ENCODE results near the gene SOX18. TPM values are rescaled to one million over a fixed set of nuclear protein-coding genes. Genes with fewer than 3 reads are reported as not detected.

Gene SOX18
- total and polyA plus RNA-seq, 2 of the 4 experiments (the other 2 are of a cell fraction), result not detected

DNA sequence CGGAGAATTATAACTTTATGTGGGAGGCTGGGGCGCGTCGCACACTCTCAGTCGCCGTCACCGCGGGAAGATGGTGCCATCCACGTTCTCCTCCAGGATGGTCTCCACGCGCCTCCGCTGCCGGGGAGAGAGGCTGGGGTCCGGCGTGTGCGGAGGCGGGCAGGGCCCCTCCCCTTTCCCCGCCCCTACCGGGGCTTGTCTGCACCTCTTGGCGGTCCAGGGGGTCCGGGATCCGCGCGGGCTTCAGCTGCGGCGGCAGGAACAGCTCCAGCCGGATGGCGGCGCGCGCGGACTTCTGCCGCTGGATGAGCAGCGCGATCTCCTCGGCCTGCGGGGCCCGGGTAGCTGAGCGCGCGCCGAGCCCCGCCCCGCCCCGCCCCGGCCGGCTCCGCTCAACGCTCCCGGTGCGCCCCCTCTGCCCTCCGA lies 34.0 kb upstream of the SOX18 start:
- Histone ChIP-seq H3K4ac (ENCODE audit: low read depth, low read length) (no peak overlapping the region), H4K91ac (ENCODE audit: insufficient read depth, low read depth, low read length) (no peak overlapping the region), H2BK15ac (ENCODE audit: low read depth, low read length) (no peak overlapping the region), H3K4me3 (ENCODE audit: insufficient read depth, low read depth, low read length) (peak overlapping the region; percentile 63), H2AFZ (replicated peaks; ENCODE audit: low read length, poor library complexity) (peak overlapping the region; percentile 95), H2AK9ac (replicated peaks; ENCODE audit: low read depth, low read length, poor library complexity) (no peak overlapping the region), H3K14ac (replicated peaks; ENCODE audit: low read depth, low read length) (no peak overlapping the region), H3K9me1 (ENCODE audit: insufficient read depth, low read length) (no peaks in the 10 kb centered on the region), H3K4me2 (ENCODE audit: low read depth, low read length) (peak overlapping the region; percentile 81), H4K8ac (ENCODE audit: low read depth in 2 of 2, low read length in 2 of 2) (no peak overlapping the region), H3K56ac (ENCODE audit: extremely low read depth, insufficient read depth, low read length) (no peak overlapping the region), H3K9ac (ENCODE audit: low read depth, low read length) (no peak overlapping the region), H2AK5ac (ENCODE audit: low read depth, low read length) (no peak overlapping the region), H2BK5ac (ENCODE audit: low read depth, low read length, poor library complexity, severe bottlenecking) (no peak overlapping the region), H3K9me3 (ENCODE audit: control insufficient read depth, insufficient read depth, low read length) (peaks cover 8% of the 10 kb centered on the region; the same call in 1 of the 2 replicates), H3K36me3 (ENCODE audit: control insufficient read depth, insufficient read depth, low read length) (no peaks in the 10 kb centered on the region), H2BK120ac (ENCODE audit: low read depth, low read length) (no peak overlapping the region), H4K20me1 (ENCODE audit: insufficient read depth, low read length) (peaks cover 15% of the 10 kb centered on the region), H3K27ac (ENCODE audit: insufficient read depth, low read length) (no peak overlapping the region), H3K79me1 (ENCODE audit: low read depth in 1 of 2, low read length in 2 of 2) (peaks cover 3 to 7% of the 10 kb centered on the region in 2 experiments; a peak in 3 of 4 replicates), H3K18ac (ENCODE audit: low read depth, low read length) (no peak overlapping the region), H2BK20ac (ENCODE audit: low read depth, low read length) (no peak overlapping the region), H3K23ac (ENCODE audit: low read depth, low read length) (no peak overlapping the region), H3K27me3 (ENCODE audit: control insufficient read depth, insufficient read depth, low read length) (peaks cover 50% of the 10 kb centered on the region), H4K5ac (ENCODE audit: low read depth, low read length) (no peak overlapping the region), H3K4me1 (ENCODE audit: control insufficient read depth, insufficient read depth, low read length) (peaks cover 13% of the 10 kb centered on the region)
- in situ Hi-C loops (cut with MboI; ENCODE audit: low sequenced_read_pairs) (no loop called here), dilution Hi-C loops (cut with HindIII; ENCODE audit: low sequenced_read_pairs, unreplicated experiment) (no loop called here), intact Hi-C loops (cut with micrococcal nuclease) (loop anchor here (1.0 kb wide), 1 partner anchor 37 kb away; no protein-coding TSS in a partner anchor)
- TF ChIP-seq RFX5 (IDR thresholded peaks at IDR 0.05; ENCODE audit: low read depth, low read length) (no peak), MXI1 (IDR thresholded peaks at IDR 0.05; ENCODE audit: borderline replicate concordance, low read depth, low read length) (no peak), BHLHE40 (IDR thresholded peaks at IDR 0.05; ENCODE audit: low read depth, low read length) (no peak), CHD1 (IDR thresholded peaks at IDR 0.05; ENCODE audit: low read depth, low read length) (no peak), MAFK (IDR thresholded peaks at IDR 0.05; ENCODE audit: low read depth, low read length) (no peak), RAD21 (IDR thresholded peaks at IDR 0.05; ENCODE audit: low read length) (peak; percentile 59), SMC3 (IDR thresholded peaks at IDR 0.05; ENCODE audit: low read depth, low read length) (peak; percentile 32; the same call in 1 of the 2 replicates)
- TF ChIP-seq, protein P1, sequence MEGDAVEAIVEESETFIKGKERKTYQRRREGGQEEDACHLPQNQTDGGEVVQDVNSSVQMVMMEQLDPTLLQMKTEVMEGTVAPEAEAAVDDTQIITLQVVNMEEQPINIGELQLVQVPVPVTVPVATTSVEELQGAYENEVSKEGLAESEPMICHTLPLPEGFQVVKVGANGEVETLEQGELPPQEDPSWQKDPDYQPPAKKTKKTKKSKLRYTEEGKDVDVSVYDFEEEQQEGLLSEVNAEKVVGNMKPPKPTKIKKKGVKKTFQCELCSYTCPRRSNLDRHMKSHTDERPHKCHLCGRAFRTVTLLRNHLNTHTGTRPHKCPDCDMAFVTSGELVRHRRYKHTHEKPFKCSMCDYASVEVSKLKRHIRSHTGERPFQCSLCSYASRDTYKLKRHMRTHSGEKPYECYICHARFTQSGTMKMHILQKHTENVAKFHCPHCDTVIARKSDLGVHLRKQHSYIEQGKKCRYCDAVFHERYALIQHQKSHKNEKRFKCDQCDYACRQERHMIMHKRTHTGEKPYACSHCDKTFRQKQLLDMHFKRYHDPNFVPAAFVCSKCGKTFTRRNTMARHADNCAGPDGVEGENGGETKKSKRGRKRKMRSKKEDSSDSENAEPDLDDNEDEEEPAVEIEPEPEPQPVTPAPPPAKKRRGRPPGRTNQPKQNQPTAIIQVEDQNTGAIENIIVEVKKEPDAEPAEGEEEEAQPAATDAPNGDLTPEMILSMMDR (conservative IDR thresholded peaks at IDR 0.05; ENCODE audit: low read depth, low read length), result peak; percentile 64
- CTCF ChIA-PET, result interaction anchor here (0.6 to 1.3 kb wide), 5 partner anchors 26 to 178 kb away, joined by 3 to 6 read pairs (median 4); no protein-coding TSS in a partner anchor
- peak; percentile 53 for ATAC-seq (ENCODE audit: low read depth)
- 2% methylated on average over 7 of the region's 52 CpGs; no CpG with 5 or more reads in 1 of the 2 experiments for WGBS, 2 experiments (ENCODE audit: extremely low coverage in 2 of 2, insufficient read length in 1 of 2)
- POLR2A ChIA-PET (ENCODE audit: unreplicated experiment), result no interaction called here
- BruUV-seq (replicated peaks), result no TSS peak
- peak; percentile 67 for DNase-seq
